Sigmoid colon (tissue), 7 donors: ENCODE measurements around the gene KRT5. TPM values are rescaled to one million over a fixed set of nuclear protein-coding genes. Genes with fewer than 3 reads are reported as not detected.

Experiments
- polyA plus RNA-seq, 3 donors: library from polyadenylated mRNA; stranded (reverse); fragments of 200-250 nt; gene quantifications; one replicate each; pipeline ENCODE4 v1.2.3, GENCODE V29; 2013
- total RNA-seq, 4 donors: library from RNA; depleted of rRNA; stranded (reverse); fragments of >200 nt; gene quantifications; one replicate each; pipeline ENCODE4 v1.1.0, GENCODE V29; 2016
- donor health status: healthy with polysubstance abuse.
- donor health status: Bipolar disorder and iron deficiency.
- donor health status: healthy.

Gene KRT5
- total and polyA plus RNA-seq, 7 donors, result 0.36 to 7.8 (median 1.1) TPM; not detected in 4

Other genes with a start within 250 kb of the KRT5 start
- not detected for gene KRT86, start 245.7 kb downstream of the KRT5 start, total RNA-seq
- under 1 TPM in 2 of 3 donors, not detected in 1; 0.25 to 0.60 TPM for gene KRT86, start 245.7 kb downstream of the KRT5 start, polyA plus RNA-seq
- gene KRT81, start 228.9 kb downstream of the KRT5 start, total RNA-seq, result under 1 TPM in 1 of 4 donors, not detected in 3; 0.14 TPM
- gene KRT81, start 228.9 kb downstream of the KRT5 start, polyA plus RNA-seq, result under 1 TPM in 1 of 3 donors, not detected in 2; 0.17 TPM
- not detected for gene KRT83, start 199.0 kb downstream of the KRT5 start, total RNA-seq
- not detected for gene KRT83, start 199.0 kb downstream of the KRT5 start, polyA plus RNA-seq
- gene KRT85, start 152.9 kb downstream of the KRT5 start, total RNA-seq, result not detected
- gene KRT85, start 152.9 kb downstream of the KRT5 start, polyA plus RNA-seq, result not detected
- not detected for gene KRT84, start 134.7 kb downstream of the KRT5 start, total RNA-seq
- not detected for gene KRT84, start 134.7 kb downstream of the KRT5 start, polyA plus RNA-seq
- gene KRT82, start 114.1 kb downstream of the KRT5 start, total RNA-seq, result not detected
- gene KRT82, start 114.1 kb downstream of the KRT5 start, polyA plus RNA-seq, result under 1 TPM in 1 of 3 donors, not detected in 2; 0.03 TPM
- not detected for gene KRT75, start 86.0 kb downstream of the KRT5 start, total RNA-seq
- gene KRT75, start 86.0 kb downstream of the KRT5 start, polyA plus RNA-seq, result under 1 TPM in 1 of 3 donors, not detected in 2; 0.04 TPM
- gene KRT6B, start 68.2 kb downstream of the KRT5 start, total RNA-seq, result not detected
- under 1 TPM in 2 of 3 donors, not detected in 1; 0.60 to 0.61 TPM for gene KRT6B, start 68.2 kb downstream of the KRT5 start, polyA plus RNA-seq
- not detected for gene KRT6C, start 46.6 kb downstream of the KRT5 start, total RNA-seq
- under 1 TPM in 1 of 3 donors, not detected in 2; 0.60 TPM for gene KRT6C, start 46.6 kb downstream of the KRT5 start, polyA plus RNA-seq
- not detected for gene KRT6A, start 27.1 kb downstream of the KRT5 start, total RNA-seq
- gene KRT6A, start 27.1 kb downstream of the KRT5 start, polyA plus RNA-seq, result 1 to 10 TPM in 1 of 3 donors, under 1 TPM in 1, not detected in 1; 0.19 to 6.0 TPM
- gene KRT71, start 32.8 kb upstream of the KRT5 start, total RNA-seq, result not detected
- not detected for gene KRT71, start 32.8 kb upstream of the KRT5 start, polyA plus RNA-seq
- not detected for gene KRT74, start 53.4 kb upstream of the KRT5 start, total RNA-seq
- not detected for gene KRT74, start 53.4 kb upstream of the KRT5 start, polyA plus RNA-seq
- not detected for gene KRT72, start 81.1 kb upstream of the KRT5 start, total RNA-seq
- under 1 TPM in 1 of 3 donors, not detected in 2; 0.79 TPM for gene KRT72, start 81.1 kb upstream of the KRT5 start, polyA plus RNA-seq
- not detected for gene KRT73, start 98.2 kb upstream of the KRT5 start, total RNA-seq
- under 1 TPM in 1 of 3 donors, not detected in 2; 0.73 TPM for gene KRT73, start 98.2 kb upstream of the KRT5 start, polyA plus RNA-seq
- gene KRT2, start 131.8 kb upstream of the KRT5 start, total RNA-seq, result not detected
- under 1 TPM in 1 of 3 donors, not detected in 2; 0.38 TPM for gene KRT2, start 131.8 kb upstream of the KRT5 start, polyA plus RNA-seq
- not detected for gene KRT1, start 160.0 kb upstream of the KRT5 start, total RNA-seq
- gene KRT1, start 160.0 kb upstream of the KRT5 start, polyA plus RNA-seq, result not detected
- gene KRT77, start 183.1 kb upstream of the KRT5 start, total RNA-seq, result not detected
- gene KRT77, start 183.1 kb upstream of the KRT5 start, polyA plus RNA-seq, result under 1 TPM in 1 of 3 donors, not detected in 2; 0.01 TPM